ENCODE measurements around the gene PRKCE.

- TF ChIP-seq CTCF (IDR thresholded peaks at IDR 0.05) (no peak), POLR2A (IDR thresholded peaks at IDR 0.05) (no peak)
Measured at GRCh38 chr2:45973426-45973825, 322.0 kb downstream of the PRKCE start.

Data from body of pancreas (tissue), 4 donors.